ENCODE results near the gene MALRD1.

MALRD1 gene

GRCh38 chr10:19782430-19783089, 734.0 kb downstream of the MALRD1 start:
- no peak for DNase-seq (ENCODE audit: low spot score)

DNA sequence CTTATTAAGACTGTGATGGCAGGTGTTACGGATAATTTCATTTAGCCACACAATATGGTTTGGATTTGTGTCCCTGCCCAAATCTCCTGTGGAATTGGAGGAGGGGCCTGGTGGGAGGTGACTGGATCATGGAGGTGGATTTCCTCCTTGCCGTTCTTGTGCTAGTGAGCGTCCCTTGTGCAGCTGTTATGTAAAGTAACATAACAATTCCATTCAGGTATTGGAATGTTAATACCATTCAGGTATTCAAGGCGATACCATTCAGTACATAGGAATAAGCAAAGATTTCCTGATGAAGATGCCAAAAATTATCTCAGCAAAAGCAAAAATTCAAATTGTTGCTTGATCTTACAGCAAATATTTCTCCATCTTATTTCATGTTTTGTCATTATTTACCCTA, 735.1 kb downstream of the MALRD1 start:
- no peak for DNase-seq (ENCODE audit: low spot score)
